GM12891 (cell line): ENCODE results near the gene BPGM.

Source experiments
- DNase-seq: peaks from one replicate; pipeline ENCODE4 v3.0.0; 2011; ENCODE audit warnings: low spot score; ENCODE audit not compliant: insufficient read length
- FAIRE-seq: peaks from 2 replicates; lab custom pipeline; 2011; peaks lifted over from hg19 to GRCh38; lab: Jason Lieb, UNC
- PAX5 ChIP-seq: IDR thresholded peaks from 2 replicates; pipeline ENCODE4 v1.6.1; 2011; ENCODE audit warnings: low read length, moderate library complexity, mild to moderate bottlenecking; ENCODE audit not compliant: insufficient read depth, severe bottlenecking
- POLR2A ChIP-seq: IDR thresholded peaks from 2 replicates; pipeline ENCODE4 v1.6.1; 2011; ENCODE audit warnings: low read depth, low read length, control low read depth
- POLR2AphosphoS5 ChIP-seq: IDR thresholded peaks from 2 replicates; pipeline ENCODE4 v1.6.1; 2011; ENCODE audit warnings: low read depth, low read length, control low read depth
- POU2F2 ChIP-seq: IDR thresholded peaks from 2 replicates; pipeline ENCODE4 v1.6.1; 2011; ENCODE audit warnings: low read depth, mild to moderate bottlenecking, control low read depth, low read length, moderate library complexity
- SPI1 ChIP-seq: IDR thresholded peaks from 2 replicates; pipeline ENCODE4 v1.6.1; 2011; ENCODE audit warnings: low read depth, low read length, control low read depth
- TAF1 ChIP-seq: IDR thresholded peaks from 2 replicates; pipeline ENCODE4 v1.6.1; 2011; ENCODE audit warnings: low read depth, low read length, control low read depth

Gene BPGM

DNA sequence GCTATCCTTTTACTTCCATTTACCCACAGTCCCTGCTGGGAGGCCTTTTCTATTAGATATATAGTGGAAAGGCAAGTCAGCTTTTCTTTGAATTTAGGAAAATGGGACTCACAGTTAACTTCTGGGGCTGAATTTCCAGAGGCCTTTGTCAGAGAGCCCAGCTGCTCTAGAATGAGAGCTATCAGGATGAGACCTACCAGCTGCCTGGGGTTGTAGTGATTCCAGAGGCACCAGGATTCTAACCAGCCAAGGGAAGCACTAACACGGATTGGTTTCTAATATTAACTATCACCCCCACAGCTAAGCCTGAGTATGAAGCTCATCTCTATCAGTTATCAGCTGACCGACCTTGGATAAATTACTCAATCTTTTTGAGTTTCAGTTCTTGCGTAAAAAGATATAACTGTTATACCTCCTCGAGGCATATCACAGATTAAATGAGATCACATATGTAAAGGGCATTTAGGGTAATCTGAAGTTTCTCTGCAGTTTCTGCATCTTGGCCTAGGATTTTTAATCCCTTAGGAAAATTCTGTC is 76.2 kb downstream of the BPGM start:
- FAIRE-seq (no peak), DNase-seq (no peak)
- TF ChIP-seq POLR2A (no peak), POLR2AphosphoS5 (no peak), TAF1 (no peak), SPI1 (no peak), POU2F2 (no peak), PAX5 (no peak)

- TF ChIP-seq TAF1, result no peak
- no peak for TF ChIP-seq POU2F2
- no peak for TF ChIP-seq POLR2A
- no peak for TF ChIP-seq PAX5
- TF ChIP-seq SPI1, result no peak
- no peak for DNase-seq
- FAIRE-seq, result no peak
Observed at GRCh38 chr7:134723892-134724291, 77.2 kb downstream of the BPGM start.

GRCh38 chr7:134724606-134725005 is 78.0 kb downstream of the BPGM start:
- FAIRE-seq (no peak), DNase-seq (no peak)
- TF ChIP-seq SPI1, result no peak
- no peak for TF ChIP-seq PAX5
- TF ChIP-seq POLR2AphosphoS5, result no peak
- TF ChIP-seq POU2F2, result no peak
- no peak for TF ChIP-seq TAF1
- no peak for TF ChIP-seq POLR2A

GRCh38 chr7:134726581-134726980 is 79.9 kb downstream of the BPGM start:
- DNase-seq, result no peak
- TF ChIP-seq TAF1, result no peak
- TF ChIP-seq SPI1, result no peak
- no peak for TF ChIP-seq POU2F2
- TF ChIP-seq POLR2AphosphoS5, result no peak
- no peak for TF ChIP-seq POLR2A
- no peak for TF ChIP-seq PAX5
- no peak for FAIRE-seq

GRCh38 chr7:134727711-134728110 is 81.1 kb downstream of the BPGM start:
- no peak for DNase-seq
- FAIRE-seq, result no peak
- TF ChIP-seq PAX5 (no peak), TAF1 (no peak), POU2F2 (no peak), SPI1 (no peak), POLR2A (no peak), POLR2AphosphoS5 (no peak)
